Hepatic stellate cell (primary cell): ENCODE data around the gene RANBP17.

Experiments
- DNase-seq: peaks from one replicate; pipeline ENCODE4 v3.0.0; 2011; ENCODE audit warnings: low spot score

Gene RANBP17

GRCh38 chr5:171299228-171299627 is 437.4 kb downstream of the RANBP17 start:
- no peak for DNase-seq

GRCh38 chr5:171299851-171300250 is 438.0 kb downstream of the RANBP17 start:
- no peak for DNase-seq

DNA sequence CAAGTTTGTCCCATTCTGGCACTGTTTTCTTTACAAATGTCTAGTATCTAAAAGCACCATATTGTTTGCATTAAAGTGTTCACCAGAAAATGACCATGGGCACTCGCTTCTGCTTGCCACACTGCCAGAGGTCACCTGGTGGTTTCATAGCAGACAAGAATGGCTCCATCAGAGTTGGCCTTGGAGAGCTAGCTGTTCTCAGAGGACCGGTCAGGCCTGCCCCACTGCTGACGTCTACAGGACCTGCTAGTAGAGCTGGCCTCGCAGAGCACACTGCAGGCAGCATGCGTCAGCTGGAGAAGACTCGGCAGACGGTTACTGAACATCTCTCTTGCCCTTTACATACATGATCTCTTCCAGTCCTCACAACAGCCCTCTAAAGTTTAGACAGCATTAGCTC is 438.5 kb downstream of the RANBP17 start:
- no peak for DNase-seq

DNA sequence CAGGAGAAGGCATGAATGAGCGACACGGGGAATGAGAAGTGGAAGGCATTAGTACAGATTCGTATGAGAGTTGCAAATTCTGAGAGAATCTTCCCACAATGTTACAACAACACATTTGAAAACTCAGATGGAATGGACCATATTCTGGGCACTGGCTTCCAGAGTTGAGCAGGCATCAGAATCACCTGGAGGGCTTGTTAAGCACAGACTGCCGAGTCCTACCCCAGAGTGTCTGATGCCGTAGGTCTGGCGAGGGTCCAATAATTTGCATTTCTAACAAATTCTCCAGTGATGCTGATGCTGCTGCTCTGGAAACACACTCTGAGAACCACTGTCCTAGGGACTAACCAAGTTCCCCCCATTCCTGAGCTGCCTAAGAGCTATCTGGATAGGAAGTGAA is 444.3 kb downstream of the RANBP17 start:
- DNase-seq, result no peak

DNA sequence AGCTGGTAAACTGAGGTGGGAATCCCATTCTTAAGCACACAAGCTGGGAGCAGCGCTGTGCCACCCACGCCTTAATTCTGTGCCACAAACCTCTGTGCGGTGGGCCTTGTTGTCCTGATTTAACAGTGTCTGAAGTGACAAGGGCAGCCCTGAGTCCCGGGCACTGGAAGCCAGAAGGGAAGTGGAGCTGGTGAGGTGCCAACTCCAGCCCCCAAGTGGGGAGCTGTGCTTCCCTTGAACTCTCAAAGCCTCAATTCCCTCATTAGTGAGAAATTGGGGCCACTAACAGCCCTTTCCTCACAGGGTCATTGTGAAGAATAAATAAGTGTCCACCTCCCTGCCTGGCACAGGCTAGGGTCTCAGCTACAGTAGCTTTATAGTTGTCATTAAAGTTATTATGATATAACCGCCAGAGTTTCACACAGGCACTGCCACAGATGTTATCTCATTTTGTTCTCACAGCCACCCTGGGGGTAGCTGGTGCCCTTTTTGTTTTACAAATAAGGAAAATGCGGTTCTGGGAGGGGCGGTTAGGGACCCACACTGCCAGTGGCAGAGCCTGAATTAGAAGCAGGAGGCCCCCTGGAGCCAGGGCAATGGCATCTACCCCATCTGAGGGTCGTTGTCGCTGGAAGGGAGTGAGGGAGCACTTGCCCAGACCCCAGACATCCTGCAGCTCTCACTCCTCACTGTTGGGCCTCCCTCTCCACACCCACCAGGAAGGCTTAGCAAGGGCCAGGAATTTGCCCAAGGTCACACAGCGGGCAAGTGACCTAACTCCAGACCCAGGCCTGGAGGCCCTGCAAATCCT is 445.2 kb downstream of the RANBP17 start:
- DNase-seq, result no peak

DNA sequence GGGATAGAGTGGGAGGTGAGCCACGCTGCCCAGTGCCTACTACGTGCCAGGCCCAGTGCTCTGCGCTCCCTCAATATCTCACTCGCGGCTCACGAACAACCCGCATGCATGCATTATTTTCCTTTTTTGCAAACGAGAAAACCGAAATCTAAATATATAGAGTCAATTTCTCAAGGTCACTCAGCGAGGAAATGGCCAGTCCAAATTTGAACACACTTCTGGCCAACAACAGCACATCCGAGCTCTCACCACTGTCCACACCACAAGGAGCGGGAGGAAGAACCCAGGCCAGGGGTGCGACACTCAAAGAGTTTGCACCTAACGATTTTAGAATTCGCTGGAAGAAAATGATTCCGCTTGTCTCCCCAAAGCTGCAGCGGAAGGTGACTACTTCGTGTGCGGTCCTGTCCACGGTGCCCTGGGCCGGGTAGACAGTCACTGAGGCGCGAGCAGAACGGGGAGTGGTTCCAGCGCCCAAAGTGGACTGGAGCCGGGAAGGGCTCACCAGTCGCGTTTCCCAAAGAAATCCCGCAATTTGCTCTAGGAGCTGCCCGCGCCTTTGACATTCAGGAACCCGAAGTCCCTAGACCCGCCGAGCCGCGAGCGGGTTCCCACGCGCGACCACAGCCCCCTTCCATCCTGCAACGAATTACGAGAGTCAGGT is 446.1 kb downstream of the RANBP17 start:
- DNase-seq, result no peak

DNA sequence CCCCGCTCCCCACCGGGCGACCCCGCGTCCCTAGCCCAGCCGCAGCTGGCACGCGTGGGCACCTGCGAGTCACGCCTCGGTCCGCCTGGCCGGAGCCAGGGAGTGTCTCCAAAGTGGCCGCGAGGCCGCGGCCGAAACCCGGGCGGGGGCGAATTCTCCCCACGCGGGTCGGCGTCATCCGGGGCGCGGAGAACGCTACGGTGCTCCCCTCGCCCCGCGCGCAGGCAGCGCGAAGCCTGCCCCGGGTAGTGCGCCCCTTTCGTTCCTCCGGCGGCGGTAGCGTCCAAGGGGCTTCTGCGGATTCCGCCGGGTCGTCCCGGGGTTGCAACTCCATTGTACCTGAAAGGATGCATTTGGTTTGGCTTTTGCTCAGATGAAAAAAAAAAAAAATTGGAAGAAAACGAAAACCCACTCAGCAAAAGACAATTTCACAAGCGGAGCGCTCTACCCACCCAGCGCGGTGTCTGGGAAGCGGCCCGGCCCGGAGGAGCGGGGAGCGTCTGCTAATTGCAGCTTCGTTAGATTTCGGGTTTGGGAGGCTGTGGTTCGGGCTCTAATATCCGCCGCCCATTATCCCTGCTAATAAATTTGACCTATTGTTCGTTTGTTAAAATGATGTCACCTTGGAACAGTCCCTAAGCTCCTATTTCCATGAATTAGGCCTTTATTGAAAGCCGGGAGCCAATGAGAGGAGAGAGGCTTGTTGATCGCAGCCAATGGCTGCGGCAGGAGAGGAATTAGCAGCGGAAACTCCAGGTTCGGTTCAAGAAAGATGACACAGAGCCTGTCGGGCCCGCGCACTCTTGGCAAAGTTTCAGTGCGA is 446.8 kb downstream of the RANBP17 start, which contains the start of gene TLX3:
Gene TLX3, plus strand, starts transcription at position 796 of the 823 bp plus-strand sequence. CDS start 118 bp downstream, outside the sequence.
- DNase-seq, result no peak

GRCh38 chr5:171309276-171310211 is 447.7 kb downstream of the RANBP17 start:
- no peak for DNase-seq

- no peak for DNase-seq
These were observed 448.5 kb downstream of the RANBP17 start for GRCh38 chr5:171310212-171310818.

DNA sequence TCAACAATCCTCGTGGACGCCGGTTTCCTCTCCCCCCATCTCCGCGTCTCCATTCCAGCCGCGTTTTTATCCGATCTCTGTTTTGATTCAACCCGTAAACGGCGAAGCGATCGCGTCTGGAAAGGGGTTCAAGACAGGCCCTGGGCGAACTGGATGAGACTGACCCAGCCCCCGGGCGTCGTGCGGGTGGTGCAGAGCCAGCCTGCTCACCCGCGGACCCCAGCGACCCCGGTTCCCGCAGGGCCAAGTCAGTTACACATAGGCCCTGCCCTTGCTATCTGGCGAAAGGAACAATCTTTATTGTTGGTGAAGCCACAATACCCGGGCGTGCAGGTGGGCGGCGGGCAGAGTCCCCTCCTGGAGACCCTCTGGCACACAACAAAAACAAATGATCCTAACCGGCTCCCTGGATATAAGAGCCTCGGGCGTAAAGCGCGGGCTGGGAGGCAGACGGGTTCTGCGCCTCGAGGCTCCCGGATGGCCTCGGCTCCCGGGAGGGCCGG is 449.1 kb downstream of the RANBP17 start:
- DNase-seq, result no peak

DNA sequence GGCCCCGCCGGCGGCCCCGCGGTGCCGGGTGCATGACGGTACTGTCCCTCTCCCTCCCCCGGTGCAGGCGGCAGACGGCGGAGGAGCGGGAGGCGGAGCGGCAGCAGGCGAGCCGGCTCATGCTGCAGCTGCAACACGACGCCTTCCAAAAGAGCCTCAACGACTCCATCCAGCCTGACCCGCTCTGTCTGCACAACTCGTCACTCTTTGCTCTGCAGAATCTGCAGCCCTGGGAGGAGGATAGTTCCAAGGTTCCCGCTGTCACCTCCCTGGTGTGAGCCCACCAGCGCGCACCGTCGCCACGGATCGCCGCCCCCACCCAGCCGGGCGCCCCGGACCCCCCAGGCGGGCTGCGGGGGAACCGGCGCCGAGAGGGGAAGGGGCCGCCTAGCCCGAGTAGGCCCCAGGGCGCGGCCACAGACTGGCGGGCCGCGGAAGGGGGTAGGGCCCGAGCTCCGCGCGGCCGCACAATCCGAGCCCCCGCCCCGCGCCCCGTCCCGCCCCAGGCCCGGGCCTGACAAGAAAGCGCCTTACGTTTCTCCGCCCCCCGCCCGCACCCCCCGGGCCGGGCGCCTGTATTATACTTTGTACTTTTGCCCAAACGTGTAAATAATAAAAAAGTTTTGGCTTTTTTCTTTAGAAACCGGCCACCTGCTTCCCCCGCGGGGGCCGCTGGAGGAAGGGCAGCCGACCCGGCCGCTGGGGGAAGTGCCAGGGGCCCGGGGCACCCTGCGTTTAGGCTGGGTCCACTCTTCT is 449.7 kb downstream of the RANBP17 start:
- DNase-seq, result peak; percentile 60

GRCh38 chr5:171312129-171312974 is 450.5 kb downstream of the RANBP17 start:
- no peak for DNase-seq

GRCh38 chr5:171313481-171314206 is 451.8 kb downstream of the RANBP17 start:
- no peak for DNase-seq

DNA sequence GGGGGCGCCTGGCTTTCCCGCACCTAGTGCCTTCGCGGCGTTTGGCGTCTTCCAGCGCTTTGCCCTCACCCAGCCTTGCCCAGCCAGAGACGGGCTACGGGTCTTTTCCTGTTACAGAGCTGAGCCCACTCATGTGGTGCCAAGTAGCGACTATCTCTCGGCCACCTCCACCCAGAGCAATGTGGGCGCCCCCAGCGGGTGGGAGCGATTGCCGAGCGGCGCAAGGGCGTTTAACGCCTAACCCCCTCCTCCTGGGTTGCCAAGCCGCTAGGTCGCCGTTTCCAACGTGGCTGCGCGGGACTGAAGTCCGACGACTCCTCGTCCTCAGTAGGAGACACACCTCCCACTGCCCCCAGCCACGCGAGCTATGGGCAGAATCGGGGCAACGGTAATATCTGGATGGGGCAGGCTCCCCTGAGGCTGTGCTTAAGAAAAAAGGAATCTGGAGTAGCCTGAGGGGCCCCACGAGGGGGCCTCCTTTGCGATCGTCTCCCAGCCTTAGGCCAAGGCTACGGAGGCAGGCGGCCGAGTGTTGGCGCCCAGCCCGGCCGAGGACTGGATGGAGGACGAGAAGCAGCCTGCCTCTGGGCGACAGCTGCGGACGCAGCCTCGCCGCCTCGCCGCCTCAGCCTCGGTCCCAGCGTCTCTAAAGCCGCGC is 453.0 kb downstream of the RANBP17 start:
- no peak for DNase-seq

GRCh38 chr5:171315386-171315891 is 453.6 kb downstream of the RANBP17 start:
- no peak for DNase-seq

- no peak for DNase-seq
These were observed 454.1 kb downstream of the RANBP17 start for GRCh38 chr5:171315925-171316257.

DNA sequence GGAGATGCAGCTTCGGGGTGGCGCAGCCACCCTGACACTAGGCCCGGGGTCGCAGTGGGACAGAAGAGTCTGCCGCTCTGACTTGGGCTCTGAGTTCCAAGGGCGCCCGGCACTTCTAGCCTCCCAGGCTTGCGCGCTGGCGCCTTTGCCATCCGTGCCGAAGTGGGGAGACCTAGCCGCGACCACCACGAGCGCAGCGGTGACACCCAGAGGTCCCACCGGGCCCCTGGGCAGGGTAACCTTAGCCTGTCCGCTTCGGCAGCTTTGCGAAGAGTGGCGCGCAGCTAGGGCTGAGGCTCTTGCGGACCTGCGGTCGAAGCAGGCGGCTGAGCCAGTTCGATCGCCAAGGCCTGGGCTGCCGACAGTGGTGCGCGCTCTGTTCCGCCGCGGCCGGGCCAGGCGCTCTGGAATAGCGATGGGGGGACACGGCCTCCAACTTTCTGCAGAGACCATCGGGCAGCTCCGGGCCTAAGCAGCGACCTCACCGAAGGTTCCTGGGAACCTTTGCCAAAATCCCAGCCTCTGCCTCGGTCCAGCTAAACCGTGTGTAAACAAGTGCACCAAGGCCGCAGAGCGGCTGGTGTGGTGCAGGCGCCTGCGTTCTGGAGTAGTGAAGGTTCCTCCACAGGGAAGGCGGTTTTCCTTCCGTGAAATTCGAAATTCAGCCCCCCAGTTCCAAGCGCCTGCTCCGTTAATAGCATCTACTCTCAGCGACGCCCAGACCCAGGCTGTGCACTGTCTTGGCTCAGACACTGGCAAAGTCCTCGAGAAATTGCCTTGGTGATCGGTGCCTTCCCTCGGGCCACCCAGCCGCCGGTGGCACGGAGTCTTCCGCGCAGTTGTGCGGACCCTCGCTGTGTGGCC is 454.7 kb downstream of the RANBP17 start:
- no peak for DNase-seq
